ENCODE results near the gene SIPA1.

SIPA1 gene

DNA sequence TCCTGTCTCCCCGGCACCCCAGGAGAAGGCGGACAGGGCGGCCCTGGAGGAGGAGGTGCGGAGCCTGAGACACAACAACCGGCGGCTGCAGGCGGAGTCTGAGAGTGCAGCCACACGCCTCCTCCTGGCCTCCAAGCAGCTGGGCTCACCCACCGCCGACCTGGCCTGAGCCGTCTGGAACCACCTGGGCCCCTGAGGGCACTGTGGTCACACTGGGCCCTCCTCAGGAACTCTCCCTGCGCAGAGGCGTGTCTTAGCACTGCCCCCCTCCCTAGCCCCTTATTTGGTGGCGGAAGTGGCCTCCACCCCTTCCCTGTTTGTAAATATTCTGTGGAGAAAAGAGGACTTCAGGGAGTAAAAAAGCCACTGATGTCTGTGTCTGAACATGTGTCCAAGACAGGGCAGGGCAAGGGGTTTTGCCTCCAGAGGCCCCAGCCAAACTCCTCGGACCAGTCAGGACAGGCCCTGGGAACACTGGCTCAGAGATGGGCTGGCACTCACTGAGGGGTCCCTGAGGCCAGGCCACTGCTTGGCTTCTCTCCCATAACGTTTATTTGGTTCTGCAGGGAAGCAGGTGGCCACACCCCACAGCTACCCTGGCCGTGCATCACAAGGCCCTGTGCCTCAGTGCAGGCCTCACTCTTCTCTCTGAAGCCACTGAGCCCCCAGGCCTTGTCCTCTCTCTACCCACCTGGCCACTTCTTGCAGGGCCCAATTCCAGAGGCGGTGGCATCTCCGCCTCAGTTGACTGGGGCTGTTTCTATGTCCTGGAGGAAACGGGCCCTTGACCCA lies 12.8 kb downstream of the SIPA1 start:
- no peak for DNase-seq (ENCODE audit: low spot score)
- TF ChIP-seq, protein P1, sequence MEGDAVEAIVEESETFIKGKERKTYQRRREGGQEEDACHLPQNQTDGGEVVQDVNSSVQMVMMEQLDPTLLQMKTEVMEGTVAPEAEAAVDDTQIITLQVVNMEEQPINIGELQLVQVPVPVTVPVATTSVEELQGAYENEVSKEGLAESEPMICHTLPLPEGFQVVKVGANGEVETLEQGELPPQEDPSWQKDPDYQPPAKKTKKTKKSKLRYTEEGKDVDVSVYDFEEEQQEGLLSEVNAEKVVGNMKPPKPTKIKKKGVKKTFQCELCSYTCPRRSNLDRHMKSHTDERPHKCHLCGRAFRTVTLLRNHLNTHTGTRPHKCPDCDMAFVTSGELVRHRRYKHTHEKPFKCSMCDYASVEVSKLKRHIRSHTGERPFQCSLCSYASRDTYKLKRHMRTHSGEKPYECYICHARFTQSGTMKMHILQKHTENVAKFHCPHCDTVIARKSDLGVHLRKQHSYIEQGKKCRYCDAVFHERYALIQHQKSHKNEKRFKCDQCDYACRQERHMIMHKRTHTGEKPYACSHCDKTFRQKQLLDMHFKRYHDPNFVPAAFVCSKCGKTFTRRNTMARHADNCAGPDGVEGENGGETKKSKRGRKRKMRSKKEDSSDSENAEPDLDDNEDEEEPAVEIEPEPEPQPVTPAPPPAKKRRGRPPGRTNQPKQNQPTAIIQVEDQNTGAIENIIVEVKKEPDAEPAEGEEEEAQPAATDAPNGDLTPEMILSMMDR (IDR thresholded peaks at IDR 0.05; ENCODE audit: extremely low read depth, missing control alignments): no peak

DNA sequence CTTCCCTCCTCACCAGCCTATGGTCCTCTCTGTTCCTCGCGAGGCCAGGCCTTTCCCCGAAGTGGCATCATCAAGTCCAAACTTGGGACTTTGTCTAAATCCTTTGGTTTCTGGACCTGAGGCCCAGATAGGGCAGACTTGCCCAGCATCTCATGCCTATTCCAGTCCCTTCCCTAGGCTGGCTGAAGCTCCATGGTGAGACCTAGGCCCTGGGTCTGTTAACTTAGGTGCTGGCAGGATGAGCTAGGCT lies 13.4 kb downstream of the SIPA1 start:
- TF ChIP-seq, protein P1 (IDR thresholded peaks at IDR 0.05; ENCODE audit: extremely low read depth, missing control alignments): no peak
- no peak for DNase-seq (ENCODE audit: low spot score)

DNA sequence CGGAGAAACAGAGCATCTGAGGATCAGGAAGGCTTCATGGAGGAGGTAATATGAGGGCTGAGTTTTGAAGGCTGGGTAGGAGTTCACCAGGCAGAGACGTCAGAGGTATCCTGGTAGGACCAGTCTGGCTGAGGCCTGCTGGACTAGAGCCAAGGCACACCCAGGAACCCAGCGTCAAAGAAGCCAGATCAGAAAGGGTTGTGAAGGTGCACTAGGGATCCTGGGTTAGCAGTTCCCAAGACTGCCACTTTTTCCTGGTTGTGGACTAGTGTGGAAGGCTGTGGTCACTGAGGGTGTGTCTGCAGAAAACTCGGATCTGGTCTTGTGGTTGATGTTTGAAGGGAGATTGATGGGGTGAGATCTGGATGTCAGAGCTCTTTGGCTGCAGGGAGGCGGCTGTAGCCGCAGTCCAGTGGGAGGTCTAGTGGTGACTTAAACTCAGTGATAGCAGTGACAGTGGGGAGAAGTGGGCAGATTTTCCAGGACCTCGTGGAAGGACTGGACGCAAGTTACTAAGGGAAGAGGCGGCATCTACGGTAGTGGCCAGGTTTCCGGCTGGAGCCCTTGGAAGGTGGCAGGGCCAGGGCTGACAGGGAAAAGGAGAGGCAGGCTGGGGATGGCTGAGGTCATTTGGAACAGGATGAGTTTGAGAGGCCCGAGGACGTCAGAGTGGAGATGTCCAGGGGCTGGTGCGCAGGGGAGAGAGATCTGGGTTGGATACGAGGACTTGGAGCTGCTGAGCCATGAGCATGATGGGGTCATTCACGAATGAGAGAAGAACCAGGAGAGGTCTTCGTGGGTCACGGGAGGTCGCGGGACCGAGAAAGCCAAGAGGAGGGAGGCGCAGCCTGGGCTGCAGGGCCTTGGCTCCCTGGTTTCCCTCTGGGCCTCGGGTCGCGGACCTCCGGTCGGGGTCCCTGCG lies 13.9 kb downstream of the SIPA1 start:
- TF ChIP-seq, protein P1 (IDR thresholded peaks at IDR 0.05; ENCODE audit: extremely low read depth, missing control alignments): no peak

DNA sequence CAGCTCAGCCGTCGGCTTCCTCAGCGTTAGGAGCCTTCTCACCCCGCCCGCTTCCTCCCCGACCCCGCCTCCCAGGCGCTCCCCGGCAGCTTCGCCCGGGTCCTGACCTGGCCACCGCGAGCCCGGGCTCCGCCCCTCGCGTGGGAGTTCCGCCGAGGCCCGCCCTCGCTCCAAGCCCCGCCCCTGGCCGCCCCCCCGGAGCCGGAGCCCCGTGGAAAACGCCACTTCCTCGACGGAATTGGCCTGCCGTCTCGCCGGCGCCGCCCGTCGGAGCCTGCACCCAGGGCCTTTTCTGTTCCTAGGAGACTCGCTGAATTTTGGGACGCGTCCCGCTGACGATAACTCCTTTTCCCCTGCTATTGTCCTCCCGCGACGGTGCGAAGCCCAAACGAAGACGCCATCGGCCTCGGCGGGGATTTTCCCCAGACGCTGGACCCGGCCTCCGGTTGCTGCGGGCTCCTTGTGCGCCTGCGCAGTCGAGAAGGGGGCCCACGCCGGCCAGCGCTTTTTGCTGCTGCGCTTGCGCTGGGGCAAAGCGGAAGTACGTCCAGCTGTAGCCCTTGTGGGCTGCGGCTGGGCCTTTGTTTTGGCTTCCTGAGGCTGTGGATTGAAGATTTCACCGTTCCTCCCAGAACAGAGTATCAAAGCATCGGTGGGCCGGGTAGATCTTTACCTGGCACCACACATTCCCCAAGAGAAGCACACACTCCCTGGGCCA lies 14.8 kb downstream of the SIPA1 start:
- TF ChIP-seq, protein P1 (IDR thresholded peaks at IDR 0.05; ENCODE audit: extremely low read depth, missing control alignments): no peak
- DNase-seq (ENCODE audit: low spot score): peak; percentile 99

More for the DNA sequence above, 13.9 kb downstream of the SIPA1 start:
- no peak for DNase-seq (ENCODE audit: low spot score)

DNA sequence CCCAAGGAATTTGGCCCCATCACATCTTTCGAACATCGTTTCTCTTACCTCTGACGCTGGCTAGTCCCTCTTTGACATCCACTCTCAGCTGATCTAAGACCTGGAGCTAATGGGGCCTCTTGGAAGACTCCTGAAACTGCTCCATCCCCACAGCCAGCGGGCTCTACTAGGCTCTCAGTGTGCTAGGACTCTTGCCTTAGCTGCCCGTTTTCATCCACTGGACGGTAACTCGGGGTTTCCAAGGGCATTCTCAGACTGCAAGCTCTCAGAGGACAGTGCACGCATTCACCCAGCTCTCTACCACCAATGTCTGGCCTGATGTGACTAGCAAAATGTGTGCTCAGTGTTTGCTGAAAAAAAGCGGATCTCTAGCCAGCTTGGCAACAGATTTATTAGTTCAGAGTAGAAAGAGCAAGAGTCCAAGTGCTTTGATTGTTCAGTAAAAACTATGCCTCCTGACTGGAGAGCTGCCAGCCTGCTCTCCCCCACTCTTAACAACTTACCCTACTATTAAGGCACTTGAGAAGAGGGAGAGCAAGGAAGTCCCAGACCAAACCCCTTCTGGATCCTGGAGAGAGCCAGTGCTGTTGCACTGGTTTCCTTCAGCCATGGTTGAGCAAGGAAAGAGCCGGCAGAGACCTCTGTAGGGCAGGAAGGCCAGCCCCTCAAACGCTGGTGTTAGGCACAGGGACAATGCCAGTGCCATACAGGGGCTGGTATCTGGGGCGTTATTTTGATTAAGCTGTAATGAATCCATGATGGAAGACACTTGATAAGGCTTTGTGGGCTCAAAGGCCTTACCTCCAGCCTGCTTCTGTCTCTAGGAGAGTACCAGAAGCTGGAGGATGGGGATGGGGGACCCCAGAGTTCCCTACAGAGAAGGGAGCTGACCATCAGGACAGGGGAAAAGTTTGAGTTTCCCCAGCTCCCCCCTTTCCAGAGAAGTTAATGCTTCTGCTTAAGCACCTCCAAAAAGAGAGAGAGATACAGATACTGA lies 15.6 kb downstream of the SIPA1 start:
- DNase-seq (ENCODE audit: low spot score): no peak
- TF ChIP-seq, protein P1 (IDR thresholded peaks at IDR 0.05; ENCODE audit: extremely low read depth, missing control alignments): no peak

DNA sequence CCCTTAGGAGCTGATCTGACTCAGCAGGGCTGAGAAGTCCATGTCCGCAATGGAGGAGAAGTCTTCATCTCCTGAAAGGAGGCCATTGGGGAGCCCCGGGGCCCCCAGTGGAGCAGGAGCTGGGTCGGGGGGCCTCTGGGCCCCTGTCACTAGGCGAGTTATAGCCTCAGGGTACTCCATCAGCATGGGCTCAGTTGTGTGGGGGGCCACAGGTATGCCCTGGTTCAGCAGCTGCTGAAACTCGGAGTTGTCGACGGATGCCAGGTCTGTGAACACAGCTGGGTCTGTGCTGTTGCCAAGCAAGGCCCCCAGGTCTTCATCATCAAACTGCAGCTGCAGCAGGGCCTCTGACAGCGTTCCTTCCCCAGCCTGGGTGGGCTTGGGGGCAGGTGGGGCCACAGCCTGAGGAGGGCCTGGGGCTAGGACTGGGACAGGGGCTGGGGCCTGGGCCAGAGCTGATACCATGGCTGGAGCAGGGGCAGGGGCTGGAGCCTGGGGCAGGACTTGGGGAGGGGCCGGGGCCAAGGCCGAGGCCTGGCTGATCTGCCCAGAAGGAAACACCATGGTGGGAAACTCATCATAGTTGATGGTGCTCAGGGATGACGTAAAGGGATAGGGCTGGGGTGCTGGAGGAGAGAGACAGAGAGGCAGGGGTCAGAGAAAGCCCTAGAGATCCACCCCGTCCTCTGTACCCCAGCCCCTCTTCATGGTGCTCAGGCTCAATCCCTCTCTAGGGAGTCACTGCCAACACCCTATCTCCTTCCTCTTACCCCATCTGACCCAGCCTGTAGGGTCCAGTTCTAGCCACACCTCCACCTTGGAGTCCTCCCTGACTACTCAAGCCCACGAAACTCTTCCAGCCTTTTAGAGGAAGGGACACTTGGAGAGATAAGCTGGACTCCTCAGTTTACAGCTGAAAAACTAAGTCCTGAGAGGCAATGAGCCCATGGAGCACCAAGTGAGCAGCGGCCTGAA lies 16.8 kb downstream of the SIPA1 start:
- TF ChIP-seq, protein P1 (IDR thresholded peaks at IDR 0.05; ENCODE audit: extremely low read depth, missing control alignments): no peak
- peak; percentile 4 for DNase-seq (ENCODE audit: low spot score)
